Motor neuron (in vitro differentiated cells): ENCODE results near the gene C2orf92. TPM values are rescaled to one million over a fixed set of nuclear protein-coding genes. Genes with fewer than 3 reads are reported as not detected.
"Not testable (repeated sequence)": the region's sequence is repeated elsewhere in the genome, so short reads cannot be mapped to it uniquely, and the experiment has no call there.

Experiments
- ATAC-seq, 8 experiments: fragments of 200-7000 bp; cut with Tn5 transposase; replicated peaks in 6 of 8; 2 replicates each; pipeline ENCODE4 v1.8.0; 2021; ENCODE audit warnings: mild to moderate bottlenecking in 8 of 8, moderate library complexity in 8 of 8
- H3K27ac ChIP-seq, 2 donors: fragments of 250-450 bp; sonication (Bioruptor Pico); 2 replicates each; pipeline ENCODE4 v1.9.0; 2021; ENCODE audit warnings: antibody characterized with exemption in 2 of 2, mild to moderate bottlenecking in 2 of 2, moderate library complexity in 1 of 2
- H3K4me1 ChIP-seq, 2 donors: fragments of 250-450 bp; sonication (Bioruptor Pico); replicated peaks in 1 of 2; 2 replicates each; pipeline ENCODE4 v1.6.1; 2021; ENCODE audit warnings: antibody characterized with exemption in 2 of 2, mild to moderate bottlenecking in 2 of 2, moderate library complexity in 1 of 2
- H3K4me3 ChIP-seq, 5 donors: fragments of 250-450 bp; sonication (Bioruptor Pico); 2 replicates each; pipeline ENCODE4 v1.9.0; 2021; ENCODE audit warnings: antibody characterized with exemption in 5 of 5, mild to moderate bottlenecking in 5 of 5, moderate library complexity in 4 of 5
- WGBS, 10 experiments: fragments of 450-650 bp; shearing (Covaris generic); methylation state at CpG; one replicate each; pipeline ENCODE4 v1.0.0; 2022; 5-methylcytosine and 5-hydroxymethylcytosine counted together
- in situ Hi-C, 9 experiments: fragments of 400-800 bp; cut with MboI; loops; one replicate each; pipeline ENCODE4 v1.15.0; 2021; ENCODE audit warnings: low sequenced_read_pairs in 9 of 9, low pct_unique_long_range_greater_than_20kb in 2 of 9; ENCODE audit not compliant: unreplicated experiment in 9 of 9
- total RNA-seq, 8 experiments: library from RNA; unstranded; fragments of 300-600 nt; gene quantifications; 2 replicates each; pipeline versions ENCODE4 v1.2.3 to v1.2.4, GENCODE V29; 2022

The C2orf92 gene
- total RNA-seq: 10 to 100 TPM in 3 of 8 experiments, 1 to 10 TPM in 5; 3.2 to 30.5 (median 7.0) TPM

- peak in 1 of 8 experiments; percentile 5 for ATAC-seq
- Histone ChIP-seq H3K4me1 (peaks cover 0 to 10% of the 10 kb centered on the region in 2 donors), H3K27ac (no peak within 1 kb of the TSS), H3K4me3 (no peak within 1 kb of the TSS)
- 79 to 100% (median 93%) methylated on average over 1 to 6 of the region's 6 CpGs; no CpG with 5 or more reads in 4 of the 10 experiments for WGBS, 10 experiments
- in situ Hi-C loops: loop anchor here in 2 of 9 experiments (25.0 kb wide), 1 partner anchor 1607 kb away; no protein-coding TSS in a partner anchor
Observed at GRCh38 chr2:97669448-97669847, at the start of gene C2orf92. Gene C2orf92 (plus strand): TSS chr2:97669713. CDS start chr2:97669789, 76 bp downstream.

- H3K4me3 ChIP-seq, H3K4me1 ChIP-seq, in situ Hi-C loops, H3K27ac ChIP-seq, ATAC-seq: not testable (repeated sequence)
- 77 to 100% (median 83%) methylated on average over 1 of the region's 1 CpG; no CpG with 5 or more reads in 4 of the 10 experiments for WGBS, 10 experiments
Observed at GRCh38 chr2:97620492-97620891, 49.0 kb upstream of the C2orf92 start.

- in situ Hi-C loops, ATAC-seq, H3K27ac ChIP-seq, H3K4me1 ChIP-seq, H3K4me3 ChIP-seq: not testable (repeated sequence)
Observed at GRCh38 chr2:97622976-97623375, 46.5 kb upstream of the C2orf92 start.

- in situ Hi-C loops, H3K4me3 ChIP-seq, H3K27ac ChIP-seq, H3K4me1 ChIP-seq: not testable (repeated sequence)
- ATAC-seq: peak in 3 of 8 experiments; percentile 33 to 78 (median 65)
- no CpG with 5 or more reads among the region's 8 CpGs for WGBS, 10 experiments
Observed at GRCh38 chr2:97625354-97626048, 44.0 kb upstream of the C2orf92 start.

- in situ Hi-C loops, H3K4me3 ChIP-seq, ATAC-seq, H3K27ac ChIP-seq, H3K4me1 ChIP-seq: not testable (repeated sequence)
- 60 to 67% methylated on average over 1 of the region's 8 CpGs; no CpG with 5 or more reads in 8 of the 10 experiments for WGBS, 10 experiments
Observed at GRCh38 chr2:97626049-97626430, 43.5 kb upstream of the C2orf92 start.

GRCh38 chr2:97644023-97644717, 25.3 kb upstream of the C2orf92 start:
- WGBS, 10 experiments: 88 to 100% (median 98%) methylated on average over 2 to 3 of the region's 4 CpGs; no CpG with 5 or more reads in 2 of the 10 experiments
- no peak overlapping the region for H3K4me3 ChIP-seq
- ATAC-seq: no peak
- no peak overlapping the region for H3K27ac ChIP-seq
- in situ Hi-C loops: no loop called here
- peaks cover 7 to 12% of the 10 kb centered on the region in 2 donors for H3K4me1 ChIP-seq

- Histone ChIP-seq H3K4me3 (peak overlapping the region; percentile 63 to 99 (median 82)), H3K4me1 (peaks cover 7 to 12% of the 10 kb centered on the region in 2 donors), H3K27ac (peak overlapping the region; percentile 41 to 75)
- in situ Hi-C loops: no loop called here
- 0 to 75% (median 51%) methylated on average over 1 to 4 of the region's 19 CpGs; no CpG with 5 or more reads in 3 of the 10 experiments for WGBS, 10 experiments
- peak; percentile 40 to 62 (median 54) for ATAC-seq
Observed at GRCh38 chr2:97645112-97645694, 24.3 kb upstream of the C2orf92 start.

GRCh38 chr2:97645695-97646629, 23.6 kb upstream of the C2orf92 start, which contains the start of gene COX5B:
Gene COX5B (plus strand): TSS chr2:97646062. CDS start chr2:97646087, 25 bp downstream.
- WGBS, 10 experiments: 0 to 20% (median 1%) methylated on average over 1 to 6 of the region's 63 CpGs; no CpG with 5 or more reads in 4 of the 10 experiments
- ATAC-seq: peak; percentile 94 to 99 (median 98)
- in situ Hi-C loops: no loop called here

GRCh38 chr2:97646977-97647376, 22.5 kb upstream of the C2orf92 start:
- Histone ChIP-seq H3K4me1 (peaks cover 7 to 12% of the 10 kb centered on the region in 2 donors), H3K4me3 (peak overlapping the region; percentile 63 to 99 (median 82)), H3K27ac (no peak overlapping the region)
- no peak for ATAC-seq
- in situ Hi-C loops: no loop called here
- WGBS, 10 experiments: 66 to 100% (median 99%) methylated on average over 1 to 4 of the region's 4 CpGs

More at GRCh38 chr2:97645695-97646629, 23.6 kb upstream of the C2orf92 start, which contains the start of gene COX5B:
- H3K4me3 ChIP-seq: peak within 1 kb of the TSS; percentile 63 to 99 (median 82)
- peaks cover 7 to 12% of the 10 kb centered on the region in 2 donors for H3K4me1 ChIP-seq
- peak within 1 kb of the TSS; percentile 53 to 90 for H3K27ac ChIP-seq

- Histone ChIP-seq H3K4me3 (no peak overlapping the region), H3K27ac (no peak overlapping the region), H3K4me1 (peaks cover 2 to 6% of the 10 kb centered on the region in 2 donors)
- in situ Hi-C loops: loop anchor here in 2 of 9 experiments (25.0 kb wide), 1 partner anchor 1589 kb away; no protein-coding TSS in a partner anchor
- WGBS, 10 experiments: 64 to 100% (median 90%) methylated on average over 2 to 4 of the region's 4 CpGs
- no peak for ATAC-seq
Observed at GRCh38 chr2:97651114-97651513, 18.4 kb upstream of the C2orf92 start.

GRCh38 chr2:97653473-97653872, 16.0 kb upstream of the C2orf92 start:
- ATAC-seq: peak in 3 of 8 experiments; percentile 61 to 88 (median 77)
- in situ Hi-C loops: loop anchor here in 2 of 9 experiments (25.0 kb wide), 1 partner anchor 1591 kb away; no protein-coding TSS in a partner anchor
- 0 to 100% (median 88%) methylated on average over 1 to 2 of the region's 2 CpGs; no CpG with 5 or more reads in 1 of the 10 experiments for WGBS, 10 experiments
- Histone ChIP-seq H3K4me3 (no peak overlapping the region), H3K4me1 (no peaks in the 10 kb centered on the region), H3K27ac (no peak overlapping the region)

GRCh38 chr2:97653874-97654273, 15.6 kb upstream of the C2orf92 start:
- WGBS, 10 experiments: 20 to 100% (median 89%) methylated on average over 1 of the region's 1 CpG; no CpG with 5 or more reads in 5 of the 10 experiments
- peak in 2 of 8 experiments; percentile 11 to 14 for ATAC-seq
- no peak overlapping the region for H3K27ac ChIP-seq
- no peaks in the 10 kb centered on the region for H3K4me1 ChIP-seq
- in situ Hi-C loops: loop anchor here in 2 of 9 experiments (25.0 kb wide), 1 partner anchor 1592 kb away; no protein-coding TSS in a partner anchor
- no peak overlapping the region for H3K4me3 ChIP-seq
